ENCODE measurements around the gene SSBP3. TPM values are rescaled to one million over a fixed set of nuclear protein-coding genes. Genes with fewer than 3 reads are reported as not detected.

SSBP3 gene
- polyA plus RNA-seq, 1 donor (not counting 4 experiments of a cell fraction or from before 2014, with no cell fraction given): 16.9 TPM

DNA sequence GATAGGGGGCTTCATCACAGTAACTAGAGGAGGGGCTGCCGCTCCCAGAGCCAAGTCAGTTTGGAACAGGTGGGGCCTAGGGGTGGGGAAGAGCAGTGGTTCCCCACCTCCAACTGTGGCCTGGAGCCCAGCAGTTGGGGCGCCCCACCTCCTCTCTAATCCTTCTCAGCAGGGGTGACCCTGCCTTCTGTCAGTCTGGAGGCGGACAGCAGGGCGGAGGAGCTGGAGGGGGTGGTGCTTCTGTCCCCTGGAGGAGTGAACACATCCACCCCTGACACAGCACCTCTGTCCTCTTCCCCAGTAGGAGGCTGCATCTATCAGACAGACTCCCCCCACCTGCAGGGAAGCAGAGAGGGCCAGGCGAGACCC lies 132.4 kb downstream of the SSBP3 start:
- peaks cover 12% of the 10 kb centered on the region for H3K4me1 ChIP-seq (ENCODE audit: control insufficient read depth, extremely low read depth, insufficient read depth, low read length)
- peaks cover 3% of the 10 kb centered on the region for H3K9me1 ChIP-seq (ENCODE audit: control insufficient read depth, extremely low read depth, insufficient read depth, low read length)
- H3K27ac ChIP-seq (ENCODE audit: control insufficient read depth, insufficient read depth, low read length): no peak overlapping the region
- H3K79me2 ChIP-seq (ENCODE audit: control insufficient read depth, insufficient read depth, low read length): no peaks in the 10 kb centered on the region
- DNase-seq (ENCODE audit: low read depth, low spot score): no peak
- no peaks in the 10 kb centered on the region for H3K9me3 ChIP-seq (ENCODE audit: control insufficient read depth, low read depth, low read length)
- H3K9ac ChIP-seq (ENCODE audit: control insufficient read depth, extremely low read depth, insufficient read depth, low read length): no peak overlapping the region
- no peak for FAIRE-seq
- no peak for TF ChIP-seq EZH2 (IDR thresholded peaks at IDR 0.05; ENCODE audit: low read length)
- TF ChIP-seq, protein P1, sequence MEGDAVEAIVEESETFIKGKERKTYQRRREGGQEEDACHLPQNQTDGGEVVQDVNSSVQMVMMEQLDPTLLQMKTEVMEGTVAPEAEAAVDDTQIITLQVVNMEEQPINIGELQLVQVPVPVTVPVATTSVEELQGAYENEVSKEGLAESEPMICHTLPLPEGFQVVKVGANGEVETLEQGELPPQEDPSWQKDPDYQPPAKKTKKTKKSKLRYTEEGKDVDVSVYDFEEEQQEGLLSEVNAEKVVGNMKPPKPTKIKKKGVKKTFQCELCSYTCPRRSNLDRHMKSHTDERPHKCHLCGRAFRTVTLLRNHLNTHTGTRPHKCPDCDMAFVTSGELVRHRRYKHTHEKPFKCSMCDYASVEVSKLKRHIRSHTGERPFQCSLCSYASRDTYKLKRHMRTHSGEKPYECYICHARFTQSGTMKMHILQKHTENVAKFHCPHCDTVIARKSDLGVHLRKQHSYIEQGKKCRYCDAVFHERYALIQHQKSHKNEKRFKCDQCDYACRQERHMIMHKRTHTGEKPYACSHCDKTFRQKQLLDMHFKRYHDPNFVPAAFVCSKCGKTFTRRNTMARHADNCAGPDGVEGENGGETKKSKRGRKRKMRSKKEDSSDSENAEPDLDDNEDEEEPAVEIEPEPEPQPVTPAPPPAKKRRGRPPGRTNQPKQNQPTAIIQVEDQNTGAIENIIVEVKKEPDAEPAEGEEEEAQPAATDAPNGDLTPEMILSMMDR (optimal IDR thresholded peaks at IDR 0.05 in 1 of 3, IDR thresholded peaks at IDR 0.05 in 1 of 3, conservative IDR thresholded peaks at IDR 0.05 in 1 of 3; ENCODE audit: extremely low read depth in 1 of 3, insufficient read depth in 2 of 3, low read length in 3 of 3): no peak
- no peak overlapping the region for H2AFZ ChIP-seq (ENCODE audit: control insufficient read depth, low read length)
- H3K27me3 ChIP-seq (ENCODE audit: control insufficient read depth, extremely low read depth, insufficient read depth, low read length): no peaks in the 10 kb centered on the region
- H3K4me2 ChIP-seq (ENCODE audit: control insufficient read depth, extremely low read depth, insufficient read depth, low read depth, low read length): no peak overlapping the region
- no peak overlapping the region for H3K4me3 ChIP-seq (ENCODE audit: control insufficient read depth in 2 of 3, extremely low read depth in 1 of 3, insufficient read depth in 2 of 3, low read depth in 1 of 3, low read length in 3 of 3)
- peaks cover 2% of the 10 kb centered on the region for H4K20me1 ChIP-seq (ENCODE audit: control insufficient read depth, extremely low read depth, insufficient read depth, low read length)
- dilution Hi-C loops (cut with MboI; ENCODE audit: extremely low pct_ligation_motif_present, low sequenced_read_pairs): no loop called here
- peaks cover 0 to 4% of the 10 kb centered on the region in 2 experiments for H3K36me3 ChIP-seq (ENCODE audit: control insufficient read depth in 2 of 2, extremely low read depth in 1 of 2, insufficient read depth in 2 of 2, low read length in 2 of 2)

DNA sequence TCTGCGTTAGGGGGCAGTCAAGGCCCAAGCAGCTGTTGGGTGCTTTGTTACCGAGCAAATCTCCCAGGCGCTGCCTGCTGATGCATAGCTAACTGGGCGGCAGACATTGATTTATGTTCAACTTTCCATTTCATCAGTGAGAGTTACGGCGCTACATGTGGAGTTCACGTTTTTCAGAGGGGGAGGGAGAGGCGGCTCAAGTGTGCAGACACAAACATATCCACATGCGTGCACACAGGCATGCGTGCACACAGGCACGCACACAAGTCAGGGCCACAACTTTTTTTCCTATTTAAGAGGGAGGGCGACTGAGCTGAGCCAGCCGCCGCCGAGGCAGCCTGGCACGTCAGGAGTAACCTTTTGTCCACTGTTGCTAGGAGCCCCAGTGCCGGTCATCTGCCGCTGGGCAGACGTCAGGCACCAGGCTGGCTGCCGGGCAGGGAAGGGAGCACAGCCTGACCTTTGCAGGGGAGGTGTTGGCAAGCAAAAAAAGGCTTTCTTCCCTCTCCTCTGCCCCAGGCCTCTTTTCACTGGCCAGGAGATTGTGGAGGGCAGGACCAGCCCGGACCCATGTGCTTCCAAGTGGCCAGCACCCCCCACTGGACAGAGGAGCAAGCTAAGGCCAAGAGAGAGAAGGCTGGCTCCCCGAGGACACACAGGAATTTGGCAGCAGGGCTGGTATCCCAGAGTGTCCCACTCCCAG lies 133.0 kb downstream of the SSBP3 start:
- H3K4me3 ChIP-seq (ENCODE audit: control insufficient read depth in 2 of 3, extremely low read depth in 1 of 3, insufficient read depth in 2 of 3, low read depth in 1 of 3, low read length in 3 of 3): no peak overlapping the region
- peaks cover 2% of the 10 kb centered on the region for H4K20me1 ChIP-seq (ENCODE audit: control insufficient read depth, extremely low read depth, insufficient read depth, low read length)
- dilution Hi-C loops (cut with MboI; ENCODE audit: extremely low pct_ligation_motif_present, low sequenced_read_pairs): no loop called here
- H2AFZ ChIP-seq (ENCODE audit: control insufficient read depth, low read length): no peak overlapping the region
- H3K27ac ChIP-seq (ENCODE audit: control insufficient read depth, insufficient read depth, low read length): no peak overlapping the region
- peaks cover 12% of the 10 kb centered on the region for H3K4me1 ChIP-seq (ENCODE audit: control insufficient read depth, extremely low read depth, insufficient read depth, low read length)
- DNase-seq (ENCODE audit: low read depth, low spot score) (no peak), FAIRE-seq (no peak)
- no peaks in the 10 kb centered on the region for H3K79me2 ChIP-seq (ENCODE audit: control insufficient read depth, insufficient read depth, low read length)
- no peaks in the 10 kb centered on the region for H3K27me3 ChIP-seq (ENCODE audit: control insufficient read depth, extremely low read depth, insufficient read depth, low read length)
- no peak overlapping the region for H3K9ac ChIP-seq (ENCODE audit: control insufficient read depth, extremely low read depth, insufficient read depth, low read length)
- H3K36me3 ChIP-seq (ENCODE audit: control insufficient read depth in 2 of 2, extremely low read depth in 1 of 2, insufficient read depth in 2 of 2, low read length in 2 of 2): peaks cover 0 to 4% of the 10 kb centered on the region in 2 experiments
- peaks cover 3% of the 10 kb centered on the region for H3K9me1 ChIP-seq (ENCODE audit: control insufficient read depth, extremely low read depth, insufficient read depth, low read length)
- H3K9me3 ChIP-seq (ENCODE audit: control insufficient read depth, low read depth, low read length): no peaks in the 10 kb centered on the region
- no peak overlapping the region for H3K4me2 ChIP-seq (ENCODE audit: control insufficient read depth, extremely low read depth, insufficient read depth, low read depth, low read length)
- TF ChIP-seq, protein P1 (optimal IDR thresholded peaks at IDR 0.05 in 1 of 3, IDR thresholded peaks at IDR 0.05 in 1 of 3, conservative IDR thresholded peaks at IDR 0.05 in 1 of 3; ENCODE audit: extremely low read depth in 1 of 3, insufficient read depth in 2 of 3, low read length in 3 of 3): peak in 1 of 3 experiments; percentile 67
- no peak for TF ChIP-seq EZH2 (IDR thresholded peaks at IDR 0.05; ENCODE audit: low read length)
